K562 (cell line): ENCODE measurements around the gene STYX. TPM values are rescaled to one million over a fixed set of nuclear protein-coding genes. Genes with fewer than 3 reads are reported as not detected.

Source experiments
- ATAC-seq: fragments of 200-7000 bp; cut with Tn5 transposase; 3 replicates; pipeline ENCODE4 v1.9.1; 2020; ENCODE audit warnings: moderate library complexity
- BruUV-seq: library from RNA; stranded (reverse); fragments of 400-500 nt; replicated peaks from 2 replicates; lab custom pipeline; 2021; lab: Mats Ljungman, UMichigan
- CTCF ChIA-PET: fragments of 300-600 bp; formaldehyde crosslinking; extraction: SDS; loops from one replicate; lab custom pipeline; 2021; ENCODE audit warnings: low intra/inter-chr PET ratio; lab: Yijun Ruan, JAX
- POLR2A ChIA-PET: fragments of 300-600, 350-650 bp; sonication (Branson Sonifier 250); formaldehyde crosslinking; extraction: SDS; loops from one replicate; lab custom pipeline; 2021; ENCODE audit warnings: antibody characterized with exemption, inconsistent platforms; lab: Yijun Ruan, JAX
- DNase-seq, 4 experiments: peaks; one replicate each; pipeline versions ENCODE4 v3.0.0 to v3.0.0-alpha.2; 2011 to 2018; ENCODE audit warnings: low spot score in 3 of 4, mixed read lengths in 3 of 4; ENCODE audit errors: extremely low read depth in 1 of 4
- FAIRE-seq: peaks from 2 replicates; lab custom pipeline; 2011; peaks lifted over from hg19 to GRCh38; lab: Jason Lieb, UNC
- H2AFZ ChIP-seq: 2 replicates; pipeline ENCODE4 v1.6.0; 2011; ENCODE audit warnings: low read depth, low read length, control low read depth, inconsistent platforms
- H3K27ac ChIP-seq: fragments of 200-600 bp; 3 replicates; pipeline ENCODE4 v1.8.0; 2011; ENCODE audit warnings: low read depth, mild to moderate bottlenecking, control low read depth, inconsistent platforms, low read length, moderate library complexity, mixed read lengths; ENCODE audit errors: extremely low read depth
- H3K27me3 ChIP-seq, 2 experiments: fragments of 300-600 bp in 1 of 2; 2 replicates in 1 of 2; 3 replicates in 1 of 2; pipeline versions ENCODE4 v1.6.0 to v1.8.0; 2011; ENCODE audit warnings: inconsistent platforms in 2 of 2, low read length in 2 of 2, mild to moderate bottlenecking in 1 of 2, mixed read lengths in 1 of 2, moderate library complexity in 1 of 2; ENCODE audit not compliant: control insufficient read depth in 2 of 2, insufficient read depth in 2 of 2
- H3K36me3 ChIP-seq: fragments of 300-600 bp; 3 replicates; pipeline ENCODE4 v1.8.0; 2011; ENCODE audit warnings: mild to moderate bottlenecking, low read length, inconsistent platforms; ENCODE audit not compliant: control insufficient read depth, insufficient read depth
- H3K4me1 ChIP-seq, 2 experiments: fragments of 200-600 bp in 1 of 2; replicated peaks in 1 of 2; 2 replicates in 1 of 2; 3 replicates in 1 of 2; pipeline versions ENCODE4 v1.5.1 to v1.8.0; 2011; ENCODE audit warnings: inconsistent platforms in 2 of 2, low read length in 2 of 2, mild to moderate bottlenecking in 1 of 2, mixed read lengths in 1 of 2, moderate library complexity in 1 of 2; ENCODE audit not compliant: control insufficient read depth in 2 of 2, insufficient read depth in 2 of 2
- H3K4me2 ChIP-seq: 2 replicates; pipeline ENCODE4 v1.6.1; 2011; ENCODE audit warnings: low read length, control low read depth, inconsistent platforms, mixed read lengths; ENCODE audit not compliant: insufficient read depth
- H3K4me3 ChIP-seq: fragments of 200-600 bp; sonication (generic), shearing (Covaris generic); 2 replicates; pipeline ENCODE4 v1.5.1; 2016; ENCODE audit warnings: control low read depth, inconsistent platforms
- H3K79me2 ChIP-seq: fragments of 200-600 bp; 3 replicates; pipeline ENCODE4 v1.8.0; 2011; ENCODE audit warnings: low read length, inconsistent platforms; ENCODE audit not compliant: control insufficient read depth, insufficient read depth
- H3K9ac ChIP-seq, 2 experiments: 2 replicates each; pipeline versions ENCODE4 v1.6.0 to v1.6.1; 2011; ENCODE audit warnings: low read depth in 2 of 2, low read length in 2 of 2, control low read depth in 1 of 2, inconsistent platforms in 1 of 2, mild to moderate bottlenecking in 1 of 2, mixed read lengths in 1 of 2; ENCODE audit not compliant: insufficient read depth in 1 of 2
- H3K9me1 ChIP-seq: one replicate; pipeline ENCODE4 v1.6.0; 2011; ENCODE audit warnings: inconsistent platforms, mild to moderate bottlenecking, low read length, moderate library complexity; ENCODE audit not compliant: control insufficient read depth, insufficient read depth
- H3K9me3 ChIP-seq: replicated peaks from 2 replicates; pipeline ENCODE4 v1.5.1; 2011; ENCODE audit warnings: low read depth, low read length, inconsistent platforms; ENCODE audit not compliant: control insufficient read depth, insufficient read depth
- H4K20me1 ChIP-seq: replicated peaks from 2 replicates; pipeline ENCODE4 v1.6.1; 2011; ENCODE audit warnings: low read length, inconsistent platforms, mixed read lengths; ENCODE audit not compliant: control insufficient read depth, insufficient read depth
- FOXA1 ChIP-seq: fragments of 450-650 bp; IDR thresholded peaks from 2 replicates; pipeline ENCODE4 v1.6.1; 2016; ENCODE audit warnings: mild to moderate bottlenecking, borderline replicate concordance
- HNRNPL ChIP-seq: fragments of 200-400 bp; formaldehyde crosslinking; IDR thresholded peaks from 2 replicates; pipeline ENCODE4 v1.6.1; 2017; ENCODE audit warnings: low read depth, mild to moderate bottlenecking, low read length
- MYC ChIP-seq, 2 experiments: fragments of 250-450 bp in 1 of 2; sonication (Bioruptor Pico) in 1 of 2; IDR thresholded peaks; 2 replicates each; pipeline versions ENCODE4 v1.5.1 to v1.6.1; 2012 to 2021; ENCODE audit warnings: low read depth in 2 of 2, borderline replicate concordance in 1 of 2, improper control_type of control experiment in 1 of 2, low read length in 1 of 2, mild to moderate bottlenecking in 1 of 2, moderate library complexity in 1 of 2
- NFIX ChIP-seq: fragments of 250-450 bp; sonication (Bioruptor Pico); IDR thresholded peaks from 2 replicates; pipeline ENCODE4 v1.4.0; 2020; ENCODE audit warnings: low read depth, mild to moderate bottlenecking, moderate library complexity
- PHF8 ChIP-seq: fragments of 200-600 bp; sonication (generic); IDR thresholded peaks from 2 replicates; pipeline ENCODE4 v1.6.1; 2012; ENCODE audit warnings: mixed run types, mild to moderate bottlenecking, inconsistent platforms, low read length, moderate library complexity, borderline replicate concordance
- ZNF174 ChIP-seq: fragments of 250-450 bp; sonication (Bioruptor Pico); IDR thresholded peaks from 2 replicates; pipeline ENCODE4 v1.4.0; 2020; ENCODE audit warnings: mild to moderate bottlenecking
- ZNF184 ChIP-seq: sonication (generic); formaldehyde crosslinking; IDR thresholded peaks from 2 replicates; pipeline ENCODE4 v1.5.0; 2020; ENCODE audit warnings: missing genetic modification reagents
- ZNF282 ChIP-seq: sonication (generic); formaldehyde crosslinking; IDR thresholded peaks from 2 replicates; pipeline ENCODE4 v1.8.1; 2023; ENCODE audit warnings: missing genetic modification reagents
- ZNF354B ChIP-seq: fragments of 250-450 bp; sonication (Bioruptor Pico); IDR thresholded peaks from 2 replicates; pipeline ENCODE4 v1.4.0; 2020
- WGBS: fragments of 100-300 bp; shearing (Covaris generic); methylation state at CpG from one replicate; pipeline ENCODE4 v1.1.6; 2016; ENCODE audit warnings: low coverage, mixed read lengths; ENCODE audit not compliant: insufficient coverage; ENCODE audit errors: missing lambda C conversion rate; 5-methylcytosine and 5-hydroxymethylcytosine counted together
- in situ Hi-C: fragments of 300-500 bp; cut with MboI; formaldehyde crosslinking; loops from 4 replicates; pipeline ENCODE4 v1.15.0; 2018; ENCODE audit warnings: inconsistent platforms, mixed read lengths
- intact Hi-C: fragments of 100-400 bp; cut with micrococcal nuclease; formaldehyde crosslinking; loops from 2 replicates; pipeline ENCODE4 v1.14.2; 2022
- polyA plus RNA-seq, 8 experiments: library from polyadenylated mRNA; depleted of rRNA in 4 of 8; stranded (reverse) in 5 of 8; unstranded in 3 of 8; fragments of >200 nt; fragmentation: Nextera tagmentation in 2 of 8; fragmentation: Illumina TruSeq in 1 of 8; extraction: Ambion mirVana in 2 of 8; extraction: Trizol in 1 of 8; gene quantifications; 2 replicates each; pipeline versions ENCODE4 v1.2.1 to v1.2.3, GENCODE V29; 2011 to 2014; ENCODE audit warnings: inconsistent platforms in 1 of 8, missing spikeins in 1 of 8
- total RNA-seq, 7 experiments: library from RNA; depleted of rRNA in 6 of 7; stranded (reverse); fragments of >200 nt in 6 of 7; fragmentation: Illumina TruSeq in 2 of 7; extraction: Trizol in 2 of 7; gene quantifications; 2 replicates each; pipeline versions ENCODE4 v1.2.1 to v1.2.3, GENCODE V29; 2011 to 2021; ENCODE audit warnings: low replicate concordance in 1 of 7
- TF ChIP-seq, protein P1 (sequence below): fragments of 250-450 bp; sonication (Bioruptor Pico); IDR thresholded peaks from 2 replicates; pipeline ENCODE4 v1.4.0; 2020; ENCODE audit warnings: mild to moderate bottlenecking, moderate library complexity
- TF ChIP-seq, protein P2 (sequence below), 3 experiments: fragments of 200-800 bp in 1 of 3; fragments of 250-450 bp in 1 of 3; fragments of 450-650 bp in 1 of 3; sonication (Bioruptor Pico) in 1 of 3; sonication (Bioruptor generic) in 1 of 3; formaldehyde crosslinking in 1 of 3; IDR thresholded peaks; 2 replicates each; pipeline versions ENCODE4 v1.6.1 to v1.8.0; 2016 to 2022; ENCODE audit warnings: mild to moderate bottlenecking in 2 of 3, missing genetic modification characterization in 2 of 3, missing compliant biosample characterization in 1 of 3, moderate library complexity in 1 of 3

The STYX gene
- total and polyA plus RNA-seq, 9 of the 15 experiments (the other 6 are each of a cell fraction or from before 2014, with no cell fraction given) = 5.0 to 15.4 (median 10.6) TPM

DNA sequence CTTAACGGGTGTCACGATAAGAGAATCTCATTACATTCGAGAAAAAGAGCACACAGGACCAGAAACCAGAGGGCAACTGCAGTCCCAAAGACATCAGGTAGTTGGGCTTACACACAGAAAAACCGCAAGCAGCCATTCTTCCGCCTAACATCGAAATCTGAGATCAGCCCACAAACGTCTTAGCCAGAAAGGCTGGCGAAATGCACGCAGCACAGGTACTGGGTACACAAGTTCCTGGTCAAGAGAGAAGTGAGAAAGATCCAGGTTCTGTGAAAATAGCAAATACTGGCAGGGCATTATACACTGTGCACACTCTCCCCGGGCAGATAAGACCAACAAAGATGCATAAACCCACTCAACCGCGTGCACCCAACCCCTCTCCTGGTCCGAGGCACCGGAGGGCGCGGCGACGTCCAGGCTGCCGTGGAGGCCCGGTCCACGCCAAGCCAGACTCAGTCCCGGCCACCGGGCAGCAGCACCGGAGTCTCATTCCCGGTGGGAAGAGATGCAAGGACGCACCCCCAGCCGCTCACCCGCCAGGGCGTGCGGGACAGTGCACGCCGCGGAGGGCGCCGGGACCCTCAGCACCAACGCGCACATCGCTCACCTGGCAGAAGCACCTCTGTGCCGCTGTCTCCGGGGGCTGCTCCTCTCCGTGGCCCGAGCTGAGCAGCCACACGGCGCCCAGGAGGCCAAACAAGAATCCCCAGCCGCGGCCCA lies 35.0 kb upstream of the STYX start (continued):
- TF ChIP-seq, protein P1, sequence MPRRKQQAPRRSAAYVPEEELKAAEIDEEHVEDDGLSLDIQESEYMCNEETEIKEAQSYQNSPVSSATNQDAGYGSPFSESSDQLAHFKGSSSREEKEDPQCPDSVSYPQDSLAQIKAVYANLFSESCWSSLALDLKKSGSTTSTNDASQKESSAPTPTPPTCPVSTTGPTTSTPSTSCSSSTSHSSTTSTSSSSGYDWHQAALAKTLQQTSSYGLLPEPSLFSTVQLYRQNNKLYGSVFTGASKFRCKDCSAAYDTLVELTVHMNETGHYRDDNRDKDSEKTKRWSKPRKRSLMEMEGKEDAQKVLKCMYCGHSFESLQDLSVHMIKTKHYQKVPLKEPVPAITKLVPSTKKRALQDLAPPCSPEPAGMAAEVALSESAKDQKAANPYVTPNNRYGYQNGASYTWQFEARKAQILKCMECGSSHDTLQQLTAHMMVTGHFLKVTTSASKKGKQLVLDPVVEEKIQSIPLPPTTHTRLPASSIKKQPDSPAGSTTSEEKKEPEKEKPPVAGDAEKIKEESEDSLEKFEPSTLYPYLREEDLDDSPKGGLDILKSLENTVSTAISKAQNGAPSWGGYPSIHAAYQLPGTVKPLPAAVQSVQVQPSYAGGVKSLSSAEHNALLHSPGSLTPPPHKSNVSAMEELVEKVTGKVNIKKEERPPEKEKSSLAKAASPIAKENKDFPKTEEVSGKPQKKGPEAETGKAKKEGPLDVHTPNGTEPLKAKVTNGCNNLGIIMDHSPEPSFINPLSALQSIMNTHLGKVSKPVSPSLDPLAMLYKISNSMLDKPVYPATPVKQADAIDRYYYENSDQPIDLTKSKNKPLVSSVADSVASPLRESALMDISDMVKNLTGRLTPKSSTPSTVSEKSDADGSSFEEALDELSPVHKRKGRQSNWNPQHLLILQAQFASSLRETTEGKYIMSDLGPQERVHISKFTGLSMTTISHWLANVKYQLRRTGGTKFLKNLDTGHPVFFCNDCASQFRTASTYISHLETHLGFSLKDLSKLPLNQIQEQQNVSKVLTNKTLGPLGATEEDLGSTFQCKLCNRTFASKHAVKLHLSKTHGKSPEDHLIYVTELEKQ (CRISPR knock-in tag) = no peak

DNA sequence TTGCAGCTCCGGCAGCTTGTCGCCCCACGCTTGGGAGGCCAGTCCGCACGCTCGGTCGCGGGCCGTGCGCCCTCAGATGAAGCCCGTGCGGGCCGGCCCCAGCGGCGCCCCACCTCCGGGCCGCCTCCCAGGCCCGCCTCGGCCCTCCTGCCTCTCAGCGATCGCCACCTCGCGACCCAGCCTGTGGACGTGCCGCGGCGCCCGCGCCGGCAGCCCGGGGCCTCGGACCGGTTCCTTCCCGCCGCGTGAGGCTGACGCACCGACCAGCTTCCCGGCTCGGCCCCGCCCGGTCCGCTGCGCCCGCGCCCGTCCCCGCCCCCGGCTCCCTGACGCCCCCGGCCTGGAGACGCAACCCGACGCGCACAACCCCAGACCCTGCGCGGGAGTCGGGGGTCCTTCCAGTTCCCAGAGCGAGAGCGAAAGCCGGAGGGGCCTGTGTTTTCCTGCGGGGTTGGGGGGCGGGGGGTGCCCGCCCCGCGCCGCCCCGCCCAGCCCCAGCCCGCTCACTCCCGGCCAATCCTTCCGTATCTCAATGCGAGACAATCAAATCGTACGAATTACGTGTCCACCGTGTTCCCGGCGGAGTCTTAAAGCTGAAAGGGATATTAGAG lies 34.4 kb upstream of the STYX start, which contains the start of gene ERO1A:
Gene ERO1A (minus strand): TSS at position 78 of the 611 bp plus-strand sequence. CDS start 77 bp downstream, at position 1.
- FAIRE-seq = no peak
- Histone ChIP-seq H3K36me3 (0 out of 3 replicates have a peak, but pooled peaks cover 2% of the 10 kb centered on the region), H3K4me1 (peaks cover 9 to 15% of the 10 kb centered on the region in 2 experiments; a peak in 4 of 5 replicates)
- TF ChIP-seq FOXA1 = no peak
- TF ChIP-seq, protein P2, sequence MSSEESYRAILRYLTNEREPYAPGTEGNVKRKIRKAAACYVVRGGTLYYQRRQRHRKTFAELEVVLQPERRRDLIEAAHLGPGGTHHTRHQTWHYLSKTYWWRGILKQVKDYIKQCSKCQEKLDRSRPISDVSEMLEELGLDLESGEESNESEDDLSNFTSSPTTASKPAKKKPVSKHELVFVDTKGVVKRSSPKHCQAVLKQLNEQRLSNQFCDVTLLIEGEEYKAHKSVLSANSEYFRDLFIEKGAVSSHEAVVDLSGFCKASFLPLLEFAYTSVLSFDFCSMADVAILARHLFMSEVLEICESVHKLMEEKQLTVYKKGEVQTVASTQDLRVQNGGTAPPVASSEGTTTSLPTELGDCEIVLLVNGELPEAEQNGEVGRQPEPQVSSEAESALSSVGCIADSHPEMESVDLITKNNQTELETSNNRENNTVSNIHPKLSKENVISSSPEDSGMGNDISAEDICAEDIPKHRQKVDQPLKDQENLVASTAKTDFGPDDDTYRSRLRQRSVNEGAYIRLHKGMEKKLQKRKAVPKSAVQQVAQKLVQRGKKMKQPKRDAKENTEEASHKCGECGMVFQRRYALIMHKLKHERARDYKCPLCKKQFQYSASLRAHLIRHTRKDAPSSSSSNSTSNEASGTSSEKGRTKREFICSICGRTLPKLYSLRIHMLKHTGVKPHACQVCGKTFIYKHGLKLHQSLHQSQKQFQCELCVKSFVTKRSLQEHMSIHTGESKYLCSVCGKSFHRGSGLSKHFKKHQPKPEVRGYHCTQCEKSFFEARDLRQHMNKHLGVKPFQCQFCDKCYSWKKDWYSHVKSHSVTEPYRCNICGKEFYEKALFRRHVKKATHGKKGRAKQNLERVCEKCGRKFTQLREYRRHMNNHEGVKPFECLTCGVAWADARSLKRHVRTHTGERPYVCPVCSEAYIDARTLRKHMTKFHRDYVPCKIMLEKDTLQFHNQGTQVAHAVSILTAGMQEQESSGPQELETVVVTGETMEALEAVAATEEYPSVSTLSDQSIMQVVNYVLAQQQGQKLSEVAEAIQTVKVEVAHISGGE (CRISPR knock-in tag; IDR thresholded peaks at IDR 0.05) = peak in 1 of 3 experiments; percentile 47; a peak in 1 of 6 replicates
- no peak for TF ChIP-seq ZNF184 (CRISPR knock-in tag)
- TF ChIP-seq HNRNPL = no peak
- no peak for TF ChIP-seq NFIX (CRISPR knock-in tag)
- peak; percentile 67; the same call in 1 of the 2 replicates for TF ChIP-seq PHF8
- no peak for TF ChIP-seq ZNF354B (CRISPR knock-in tag)
- no peak for TF ChIP-seq ZNF282 (CRISPR knock-in tag)
- no peak for TF ChIP-seq ZNF174 (CRISPR knock-in tag)
- TF ChIP-seq MYC (IDR thresholded peaks at IDR 0.05; ENCODE audit: low read depth, low read length) = peak; percentile 48; the same call in 1 of the 2 replicates
- no peak for TF ChIP-seq MYC (CRISPR knock-in tag; IDR thresholded peaks at IDR 0.05; ENCODE audit: borderline replicate concordance, low read depth)

More for the DNA sequence above, 34.4 kb upstream of the STYX start, which contains the start of gene ERO1A:
- no peaks in the 10 kb centered on the region for H3K27me3 ChIP-seq
- H3K27ac ChIP-seq = peak within 1 kb of the TSS; percentile 85
- H3K9me1 ChIP-seq = no peaks in the 10 kb centered on the region
- H4K20me1 ChIP-seq = peaks cover 10% of the 10 kb centered on the region
- in situ Hi-C loops = no loop called here
- intact Hi-C loops = loop anchor here (1.0 kb wide), 1 partner anchor 11 kb away; no protein-coding TSS in a partner anchor
- no TSS peak for BruUV-seq
- no peaks in the 10 kb centered on the region for H3K9me3 ChIP-seq
- H3K4me3 ChIP-seq = peak within 1 kb of the TSS; percentile 82
- ChIA-PET CTCF (no interaction called here), POLR2A (interaction anchor here (0.7 to 1.3 kb wide), 2 partner anchors 12 to 21 kb away, joined by 3 to 5 read pairs; partner anchors contain the start of gene PSMC6)
- H3K79me2 ChIP-seq = peaks cover 47% of the 10 kb centered on the region
- ATAC-seq = peak; percentile 87
- H3K4me2 ChIP-seq = peak within 1 kb of the TSS; percentile 94
- peak within 1 kb of the TSS; percentile 76 to 98 for H3K9ac ChIP-seq
- H2AFZ ChIP-seq = peak within 1 kb of the TSS; percentile 88
- peak; percentile 62 to 71 (median 63) for DNase-seq
- 0% methylated on average over 7 of the region's 78 CpGs for WGBS
